IMR-90 (cell line): ENCODE measurements around the gene KANSL1L.

Experiments
- BHLHE40 ChIP-seq: fragments of 150-350 bp; IDR thresholded peaks from 2 replicates; pipeline ENCODE4 v1.6.1; 2016; ENCODE audit warnings: mild to moderate bottlenecking, low read depth, low read length
- CEBPB ChIP-seq: IDR thresholded peaks from 2 replicates; pipeline ENCODE4 v1.6.1; 2012; ENCODE audit warnings: low read depth, low read length, improper control_type of control experiment
- CHD1 ChIP-seq: IDR thresholded peaks from 2 replicates; pipeline ENCODE4 v1.6.1; 2012; ENCODE audit warnings: low read depth, low read length, improper control_type of control experiment
- FOS ChIP-seq: fragments of 150-350 bp; IDR thresholded peaks from 2 replicates; pipeline ENCODE4 v1.6.1; 2016; ENCODE audit warnings: low read depth, low read length
- MAFK ChIP-seq: IDR thresholded peaks from 2 replicates; pipeline ENCODE4 v1.6.1; 2012; ENCODE audit warnings: low read depth, low read length, improper control_type of control experiment
- NFE2L2 ChIP-seq: fragments of 150-350 bp; IDR thresholded peaks from 2 replicates; pipeline ENCODE4 v1.6.1; 2016; ENCODE audit warnings: low read depth, mild to moderate bottlenecking, low read length
- POLR2A ChIP-seq: IDR thresholded peaks from 2 replicates; pipeline ENCODE4 v1.6.1; 2012; ENCODE audit warnings: mild to moderate bottlenecking, low read depth, low read length
- RAD21 ChIP-seq: IDR thresholded peaks from 2 replicates; pipeline ENCODE4 v1.6.1; 2012; ENCODE audit warnings: low read length, improper control_type of control experiment
- RCOR1 ChIP-seq: IDR thresholded peaks from 2 replicates; pipeline ENCODE4 v1.6.1; 2012; ENCODE audit warnings: mild to moderate bottlenecking, low read length, improper control_type of control experiment; ENCODE audit not compliant: insufficient replicate concordance
- RFX5 ChIP-seq: IDR thresholded peaks from 2 replicates; pipeline ENCODE4 v1.8.0; 2012; ENCODE audit warnings: low read depth, mild to moderate bottlenecking, low read length, moderate library complexity
- SMC3 ChIP-seq: fragments of 150-350 bp; IDR thresholded peaks from 2 replicates; pipeline ENCODE4 v1.6.1; 2016; ENCODE audit warnings: low read depth, mild to moderate bottlenecking, antibody characterized with exemption, low read length, moderate library complexity
- TF ChIP-seq, protein P1 (sequence below): conservative IDR thresholded peaks from 2 replicates; pipeline ENCODE4 v1.5.1; 2012; ENCODE audit warnings: mild to moderate bottlenecking, low read depth, low read length, improper control_type of control experiment
- TF ChIP-seq, protein P2 (sequence below): fragments of 150-350 bp; IDR thresholded peaks from 2 replicates; pipeline ENCODE4 v1.6.1; 2017; ENCODE audit warnings: mild to moderate bottlenecking, antibody characterized with exemption, low read length, low read depth

DNA sequence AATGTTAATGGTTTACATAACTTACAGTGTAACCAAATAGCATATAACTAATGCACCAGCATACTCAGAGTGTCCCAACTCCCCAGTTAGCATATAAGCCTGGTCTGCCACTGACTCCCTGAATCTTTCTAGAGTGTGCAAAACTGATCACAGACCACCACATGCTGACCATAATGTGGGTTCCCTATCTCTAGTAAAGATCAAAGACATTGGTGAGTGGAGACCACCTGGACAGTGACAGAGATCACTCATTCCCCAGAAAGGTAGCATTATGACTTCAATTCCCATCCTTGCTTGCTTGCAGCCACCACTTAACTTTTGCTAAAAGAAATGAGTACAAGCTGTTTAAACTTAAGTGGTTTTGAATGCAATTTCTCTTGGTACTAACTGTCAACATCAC is 39.0 kb downstream of the KANSL1L start:
- no peak for TF ChIP-seq MAFK
- TF ChIP-seq, protein P1, sequence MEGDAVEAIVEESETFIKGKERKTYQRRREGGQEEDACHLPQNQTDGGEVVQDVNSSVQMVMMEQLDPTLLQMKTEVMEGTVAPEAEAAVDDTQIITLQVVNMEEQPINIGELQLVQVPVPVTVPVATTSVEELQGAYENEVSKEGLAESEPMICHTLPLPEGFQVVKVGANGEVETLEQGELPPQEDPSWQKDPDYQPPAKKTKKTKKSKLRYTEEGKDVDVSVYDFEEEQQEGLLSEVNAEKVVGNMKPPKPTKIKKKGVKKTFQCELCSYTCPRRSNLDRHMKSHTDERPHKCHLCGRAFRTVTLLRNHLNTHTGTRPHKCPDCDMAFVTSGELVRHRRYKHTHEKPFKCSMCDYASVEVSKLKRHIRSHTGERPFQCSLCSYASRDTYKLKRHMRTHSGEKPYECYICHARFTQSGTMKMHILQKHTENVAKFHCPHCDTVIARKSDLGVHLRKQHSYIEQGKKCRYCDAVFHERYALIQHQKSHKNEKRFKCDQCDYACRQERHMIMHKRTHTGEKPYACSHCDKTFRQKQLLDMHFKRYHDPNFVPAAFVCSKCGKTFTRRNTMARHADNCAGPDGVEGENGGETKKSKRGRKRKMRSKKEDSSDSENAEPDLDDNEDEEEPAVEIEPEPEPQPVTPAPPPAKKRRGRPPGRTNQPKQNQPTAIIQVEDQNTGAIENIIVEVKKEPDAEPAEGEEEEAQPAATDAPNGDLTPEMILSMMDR, result no peak
- no peak for TF ChIP-seq POLR2A
- TF ChIP-seq RFX5, result no peak
- TF ChIP-seq, protein P2, sequence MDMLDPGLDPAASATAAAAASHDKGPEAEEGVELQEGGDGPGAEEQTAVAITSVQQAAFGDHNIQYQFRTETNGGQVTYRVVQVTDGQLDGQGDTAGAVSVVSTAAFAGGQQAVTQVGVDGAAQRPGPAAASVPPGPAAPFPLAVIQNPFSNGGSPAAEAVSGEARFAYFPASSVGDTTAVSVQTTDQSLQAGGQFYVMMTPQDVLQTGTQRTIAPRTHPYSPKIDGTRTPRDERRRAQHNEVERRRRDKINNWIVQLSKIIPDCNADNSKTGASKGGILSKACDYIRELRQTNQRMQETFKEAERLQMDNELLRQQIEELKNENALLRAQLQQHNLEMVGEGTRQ, result no peak
- no peak for TF ChIP-seq CHD1
- TF ChIP-seq BHLHE40, result no peak
- TF ChIP-seq SMC3, result no peak
- no peak for TF ChIP-seq RAD21
- no peak for TF ChIP-seq RCOR1
- no peak for TF ChIP-seq CEBPB
- TF ChIP-seq FOS, result no peak
- no peak for TF ChIP-seq NFE2L2
